ENCODE data around the gene PTPRG.

The PTPRG gene

GRCh38 chr3:61831973-61832372, 270.6 kb downstream of the PTPRG start:
- no peak for TF ChIP-seq CTCF (IDR thresholded peaks at IDR 0.05; ENCODE audit: insufficient read depth, low read length, poor library complexity, severe bottlenecking)
- no peaks in the 10 kb centered on the region for H3K27me3 ChIP-seq (replicated peaks; ENCODE audit: control insufficient read depth, insufficient read depth, low read length)
- no peak overlapping the region for H3K4me3 ChIP-seq (replicated peaks; ENCODE audit: low read depth, low read length)
- no peak for DNase-seq (ENCODE audit: extremely low read depth, insufficient read length)
- H3K36me3 ChIP-seq (ENCODE audit: control insufficient read depth, insufficient read depth, low read length), result no peaks in the 10 kb centered on the region

- no peak for TF ChIP-seq CTCF (IDR thresholded peaks at IDR 0.05; ENCODE audit: insufficient read depth, low read length, poor library complexity, severe bottlenecking)
- Histone ChIP-seq H3K4me3 (replicated peaks; ENCODE audit: low read depth, low read length) (no peak overlapping the region), H3K36me3 (ENCODE audit: control insufficient read depth, insufficient read depth, low read length) (no peaks in the 10 kb centered on the region), H3K27me3 (replicated peaks; ENCODE audit: control insufficient read depth, insufficient read depth, low read length) (no peaks in the 10 kb centered on the region)
- no peak for DNase-seq (ENCODE audit: extremely low read depth, insufficient read length)
Observed at GRCh38 chr3:61832375-61833229, 271.2 kb downstream of the PTPRG start.

GRCh38 chr3:61839256-61839655, 277.9 kb downstream of the PTPRG start:
- no peaks in the 10 kb centered on the region for H3K36me3 ChIP-seq (ENCODE audit: control insufficient read depth, insufficient read depth, low read length)
- DNase-seq (ENCODE audit: extremely low read depth, insufficient read length), result no peak
- H3K27me3 ChIP-seq (replicated peaks; ENCODE audit: control insufficient read depth, insufficient read depth, low read length), result no peaks in the 10 kb centered on the region
- H3K4me3 ChIP-seq (replicated peaks; ENCODE audit: low read depth, low read length), result no peak overlapping the region
- TF ChIP-seq CTCF (IDR thresholded peaks at IDR 0.05; ENCODE audit: insufficient read depth, low read length, poor library complexity, severe bottlenecking), result no peak

GRCh38 chr3:61841111-61841845, 279.9 kb downstream of the PTPRG start:
- no peaks in the 10 kb centered on the region for H3K27me3 ChIP-seq (replicated peaks; ENCODE audit: control insufficient read depth, insufficient read depth, low read length)
- no peak for DNase-seq (ENCODE audit: extremely low read depth, insufficient read length)
- no peak for TF ChIP-seq CTCF (IDR thresholded peaks at IDR 0.05; ENCODE audit: insufficient read depth, low read length, poor library complexity, severe bottlenecking)
- H3K4me3 ChIP-seq (replicated peaks; ENCODE audit: low read depth, low read length), result no peak overlapping the region
- H3K36me3 ChIP-seq (ENCODE audit: control insufficient read depth, insufficient read depth, low read length), result no peaks in the 10 kb centered on the region

- DNase-seq (ENCODE audit: extremely low read depth, insufficient read length), result no peak
- TF ChIP-seq CTCF (IDR thresholded peaks at IDR 0.05; ENCODE audit: insufficient read depth, low read length, poor library complexity, severe bottlenecking), result no peak
- H3K36me3 ChIP-seq (ENCODE audit: control insufficient read depth, insufficient read depth, low read length), result no peaks in the 10 kb centered on the region
- no peaks in the 10 kb centered on the region for H3K27me3 ChIP-seq (replicated peaks; ENCODE audit: control insufficient read depth, insufficient read depth, low read length)
- no peak overlapping the region for H3K4me3 ChIP-seq (replicated peaks; ENCODE audit: low read depth, low read length)
Observed at GRCh38 chr3:61841988-61842387, 280.6 kb downstream of the PTPRG start.
